ENCODE measurements around the gene SCIN.

The SCIN gene

GRCh38 chr7:12578930-12579640, 8.6 kb downstream of the SCIN start:
- TF ChIP-seq CTCF (IDR thresholded peaks at IDR 0.05; ENCODE audit: low read depth, low read length, missing control alignments), result no peak
- in situ Hi-C loops (cut with HindIII; ENCODE audit: low sequenced_read_pairs), result no loop called here
- DNase-seq (ENCODE audit: low read depth), result no peak
- H3K4me3 ChIP-seq (ENCODE audit: low read depth, low read length), result no peak overlapping the region

- no peak overlapping the region for H3K4me3 ChIP-seq (ENCODE audit: low read depth, low read length)
- DNase-seq (ENCODE audit: low read depth), result no peak
- TF ChIP-seq CTCF (IDR thresholded peaks at IDR 0.05; ENCODE audit: low read depth, low read length, missing control alignments), result no peak
- in situ Hi-C loops (cut with HindIII; ENCODE audit: low sequenced_read_pairs), result no loop called here
Observed at GRCh38 chr7:12581897-12582296, 11.4 kb downstream of the SCIN start.

GRCh38 chr7:12582362-12582761, 11.8 kb downstream of the SCIN start:
- DNase-seq (ENCODE audit: low read depth), result no peak
- TF ChIP-seq CTCF (IDR thresholded peaks at IDR 0.05; ENCODE audit: low read depth, low read length, missing control alignments), result no peak
- in situ Hi-C loops (cut with HindIII; ENCODE audit: low sequenced_read_pairs), result no loop called here
- H3K4me3 ChIP-seq (ENCODE audit: low read depth, low read length), result no peak overlapping the region

- no peak overlapping the region for H3K4me3 ChIP-seq (ENCODE audit: low read depth, low read length)
- DNase-seq (ENCODE audit: low read depth), result no peak
- TF ChIP-seq CTCF (IDR thresholded peaks at IDR 0.05; ENCODE audit: low read depth, low read length, missing control alignments), result no peak
- in situ Hi-C loops (cut with HindIII; ENCODE audit: low sequenced_read_pairs), result no loop called here
Observed at GRCh38 chr7:12583176-12583575, 12.7 kb downstream of the SCIN start.

- TF ChIP-seq CTCF (IDR thresholded peaks at IDR 0.05; ENCODE audit: low read depth, low read length, missing control alignments), result no peak
- DNase-seq (ENCODE audit: low read depth), result no peak
- no peak overlapping the region for H3K4me3 ChIP-seq (ENCODE audit: low read depth, low read length)
- in situ Hi-C loops (cut with HindIII; ENCODE audit: low sequenced_read_pairs), result no loop called here
Observed at GRCh38 chr7:12583922-12584321, 13.4 kb downstream of the SCIN start.

- no peak for TF ChIP-seq CTCF (IDR thresholded peaks at IDR 0.05; ENCODE audit: low read depth, low read length, missing control alignments)
- DNase-seq (ENCODE audit: low read depth), result no peak
- in situ Hi-C loops (cut with HindIII; ENCODE audit: low sequenced_read_pairs), result no loop called here
- H3K4me3 ChIP-seq (ENCODE audit: low read depth, low read length), result no peak overlapping the region
Observed at GRCh38 chr7:12584930-12585329, 14.4 kb downstream of the SCIN start.

Measured in astrocyte of the cerebellum (primary cell).